Cerebellar nuclear complex (tissue), 1 donor: ENCODE measurements around the gene ACVR1C.

Source experiments
- DNase-seq, 2 experiments: peaks; one replicate each; lab custom pipeline; 2025; lab: John Stamatoyannopoulos, UW

Gene ACVR1C

GRCh38 chr2:157628477-157629415, at the start of gene ACVR1C:
TSS of gene ACVR1C (minus strand) at chr2:157628864. CDS start at chr2:157628644, 220 bp downstream.
- DNase-seq, result no peak

- DNase-seq, result no peak
These were observed 49.3 kb upstream of the ACVR1C start for GRCh38 chr2:157677941-157678340.

DNA sequence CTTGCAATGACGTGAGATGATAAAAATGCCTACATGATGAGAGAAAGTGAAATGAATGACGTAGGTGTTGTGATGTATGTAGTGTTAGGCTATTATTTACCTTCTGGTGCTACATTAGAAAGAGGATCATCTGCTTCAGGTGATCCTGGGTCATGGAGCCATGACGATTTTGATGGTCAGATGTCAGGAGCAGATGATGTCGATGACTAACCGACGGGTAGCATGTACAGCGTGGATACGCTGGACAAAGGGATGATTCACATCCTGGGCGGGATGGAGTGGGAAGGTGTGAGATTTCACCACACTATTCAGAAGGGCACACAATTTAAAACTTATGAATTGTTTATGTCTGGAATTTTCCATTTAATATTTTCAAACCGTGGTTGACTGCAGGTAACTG, 43.5 kb upstream of the ACVR1C start:
- no peak for DNase-seq

DNA sequence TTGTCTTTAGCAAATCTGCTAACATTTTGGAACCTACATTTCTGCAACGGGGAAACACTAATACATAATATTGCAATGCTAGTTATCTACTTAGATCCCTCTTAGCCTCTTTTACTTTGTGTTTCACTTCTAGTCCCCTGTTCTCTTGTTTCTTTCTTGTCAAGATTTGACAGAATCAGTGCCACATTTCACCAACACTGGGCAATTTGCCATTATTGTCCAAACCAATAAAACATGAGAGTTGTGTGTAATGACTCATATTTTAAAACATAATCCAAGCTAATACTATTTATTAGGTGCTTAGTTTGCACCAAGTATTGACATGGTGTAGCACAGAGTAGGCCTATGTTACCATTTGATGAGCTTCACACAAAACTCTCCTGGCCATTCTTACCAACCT, 33.7 kb upstream of the ACVR1C start:
- DNase-seq, result no peak

GRCh38 chr2:157661776-157662175, 33.1 kb upstream of the ACVR1C start:
- DNase-seq, result no peak

GRCh38 chr2:157657858-157658257, 29.2 kb upstream of the ACVR1C start:
- no peak for DNase-seq

- DNase-seq, result no peak
These were observed 28.4 kb upstream of the ACVR1C start for GRCh38 chr2:157657101-157657500.

DNA sequence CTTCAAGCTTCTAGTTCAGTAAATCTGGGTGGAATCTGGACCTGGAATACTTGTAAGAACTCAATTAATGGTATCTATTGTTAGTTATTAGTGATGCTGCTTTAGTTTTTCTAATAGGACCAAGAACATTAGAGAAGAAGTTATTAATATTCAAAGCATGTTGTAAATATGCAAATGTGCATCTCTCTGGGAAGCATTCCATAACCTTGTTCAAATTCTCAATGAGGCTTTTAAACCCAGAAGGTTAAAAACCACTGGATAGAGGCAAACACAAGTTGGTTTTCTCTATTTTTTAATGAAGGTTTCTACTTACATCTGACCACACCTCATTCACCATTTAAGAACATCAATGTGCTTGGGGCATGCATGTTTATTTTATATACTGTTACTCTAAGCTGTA, 16.1 kb upstream of the ACVR1C start:
- no peak for DNase-seq

- no peak for DNase-seq
These were observed 3.2 kb upstream of the ACVR1C start for GRCh38 chr2:157631861-157632260.

GRCh38 chr2:157627594-157628476, 829 bp downstream of the ACVR1C start:
- DNase-seq, result no peak

GRCh38 chr2:157625296-157625695, 3.4 kb downstream of the ACVR1C start:
- no peak for DNase-seq

DNA sequence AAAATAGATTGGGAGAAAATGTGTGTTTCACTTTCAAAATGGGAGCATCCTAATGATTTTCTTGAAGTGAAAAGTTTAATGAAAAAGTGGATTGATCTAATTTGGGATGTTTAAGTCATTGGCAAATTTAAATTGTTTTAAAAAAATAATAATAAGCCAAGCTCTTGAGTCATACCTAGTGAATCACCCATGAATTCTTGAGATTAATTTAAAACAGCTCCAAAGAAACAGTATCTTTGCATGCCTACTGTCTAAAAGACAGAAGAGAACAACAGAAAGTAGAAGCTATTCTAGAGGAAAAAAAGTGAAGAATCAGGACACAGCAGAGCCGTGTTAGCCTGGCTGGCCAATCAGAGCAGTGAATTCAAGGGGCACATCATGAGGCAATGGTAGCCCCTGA, 7.7 kb downstream of the ACVR1C start:
- DNase-seq, result no peak

GRCh38 chr2:157611726-157612125, 16.9 kb downstream of the ACVR1C start:
- no peak for DNase-seq

- no peak for DNase-seq
These were observed 17.6 kb downstream of the ACVR1C start for GRCh38 chr2:157611110-157611509.

- DNase-seq, result no peak
These were observed 22.1 kb downstream of the ACVR1C start for GRCh38 chr2:157606534-157606933.

DNA sequence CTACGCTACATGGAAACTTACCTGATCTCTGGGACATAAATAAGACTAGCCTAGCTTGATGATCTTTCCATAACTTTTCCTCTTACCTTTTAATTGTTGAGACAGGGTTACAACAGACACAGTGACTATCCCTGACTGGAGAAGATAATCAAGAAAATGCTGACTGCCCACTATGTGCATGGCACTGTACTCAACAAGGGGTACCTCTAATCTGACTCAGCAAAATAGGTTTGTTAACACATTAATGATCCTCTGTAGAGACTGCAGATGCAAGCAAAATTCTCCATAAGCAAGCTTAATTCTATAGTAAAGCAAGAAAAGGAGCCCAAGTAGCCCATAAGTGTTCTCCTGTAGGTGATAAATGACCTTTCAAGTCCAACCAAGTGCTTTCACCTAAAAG, 25.5 kb downstream of the ACVR1C start:
- no peak for DNase-seq

- no peak for DNase-seq
These were observed 26.9 kb downstream of the ACVR1C start for GRCh38 chr2:157601807-157602206.

DNA sequence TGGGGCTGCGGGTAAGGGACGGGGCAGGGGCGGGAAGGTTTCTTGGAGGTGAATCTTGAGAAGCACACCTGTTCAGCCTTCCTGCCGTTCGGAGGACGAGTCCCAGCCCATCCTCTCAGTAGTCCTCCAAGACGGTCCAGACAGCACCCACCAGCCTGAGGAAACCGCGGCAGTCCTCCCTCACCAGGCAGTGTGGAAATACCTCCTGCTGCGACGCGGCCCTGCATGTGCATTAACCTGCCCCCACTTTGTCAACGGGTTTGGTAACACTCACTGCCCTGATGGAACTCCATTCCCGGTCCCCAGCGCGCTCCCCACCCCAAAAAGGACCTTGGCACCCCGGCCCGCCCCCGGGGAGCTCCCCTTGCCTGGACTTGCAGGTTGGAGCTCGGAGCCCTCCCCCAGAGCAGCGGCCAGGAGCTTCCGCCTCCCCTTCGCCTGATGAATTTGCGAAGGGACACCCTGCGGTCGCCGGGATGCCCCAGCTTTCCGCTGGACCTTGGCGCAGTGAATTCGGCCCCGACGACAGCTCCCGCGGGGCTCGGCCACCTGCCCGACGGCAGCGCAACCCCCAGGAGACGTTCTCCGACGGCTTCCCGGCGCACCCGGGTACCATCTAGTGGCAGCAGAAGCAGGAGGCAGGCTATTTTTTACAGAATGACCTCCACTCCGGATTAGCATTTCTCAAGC, 31.5 kb downstream of the ACVR1C start:
- DNase-seq, result no peak

DNA sequence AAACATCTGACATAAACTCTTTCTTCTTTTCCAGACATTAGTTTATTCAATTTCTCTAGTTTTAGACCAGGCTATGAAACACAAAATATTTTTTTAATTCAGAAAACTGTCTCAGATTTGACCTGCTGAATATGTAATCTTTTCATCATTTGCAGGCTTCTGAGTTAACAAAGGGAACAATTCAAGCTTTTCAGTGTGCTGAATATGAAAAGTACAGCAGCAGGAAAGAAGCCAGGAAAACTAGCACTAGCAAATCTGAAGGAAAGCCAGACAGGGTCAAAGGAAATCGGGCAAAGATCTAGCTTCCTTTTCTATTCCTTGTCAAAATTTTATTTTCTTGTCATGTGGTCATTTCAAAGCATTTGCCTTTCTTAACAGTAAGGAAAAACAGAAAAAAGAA, 35.3 kb downstream of the ACVR1C start:
- no peak for DNase-seq

- DNase-seq, result no peak
These were observed 35.7 kb downstream of the ACVR1C start for GRCh38 chr2:157592948-157593347.

DNA sequence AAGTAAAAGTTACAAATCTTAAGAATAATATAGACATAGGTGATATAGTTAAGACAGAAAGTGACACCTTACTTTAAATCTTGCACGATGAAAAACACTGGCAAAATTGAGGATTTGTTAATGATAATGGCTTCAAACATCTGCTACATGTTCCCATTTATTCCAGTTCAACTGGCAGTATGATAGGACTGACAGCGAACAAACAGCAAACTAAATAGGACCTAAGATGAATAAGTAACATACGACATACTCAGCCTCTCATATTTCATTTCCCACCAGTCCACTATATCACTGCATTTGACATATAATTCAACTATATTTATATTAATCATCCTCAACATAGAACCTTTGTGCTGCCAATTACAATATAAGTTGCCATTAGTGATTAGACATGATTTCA, 36.3 kb downstream of the ACVR1C start:
- DNase-seq, result no peak

DNA sequence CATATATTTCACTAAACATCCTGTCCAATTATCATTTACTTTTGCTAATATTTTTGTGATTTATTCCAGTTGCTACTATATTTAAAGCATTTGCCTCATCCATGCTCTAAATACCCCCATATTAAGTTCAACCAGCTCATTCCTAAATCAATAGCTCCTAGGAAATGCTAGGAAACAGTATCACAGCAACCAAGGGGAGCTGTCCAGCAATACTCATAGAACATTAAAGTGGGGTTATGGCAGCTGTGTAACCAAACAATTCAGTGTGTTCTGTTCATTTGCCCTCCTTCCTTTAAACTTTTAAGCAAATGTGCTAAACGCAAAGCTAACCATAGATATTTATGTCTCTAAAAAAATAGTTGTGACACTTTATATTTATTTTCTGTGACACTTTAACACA, 41.1 kb downstream of the ACVR1C start:
- no peak for DNase-seq
